GM12875 (cell line): ENCODE measurements around the gene LGR6.
"Not testable (repeated sequence)": the region's sequence is repeated elsewhere in the genome, so short reads cannot be mapped to it uniquely, and the experiment has no call there.

Source experiments
- H3K4me3 ChIP-seq: one replicate; pipeline ENCODE4 v1.5.1; 2011; ENCODE audit warnings: low read depth, low read length, control low read depth
- TF ChIP-seq, protein P1 (sequence below): IDR thresholded peaks from 2 replicates; pipeline ENCODE4 v1.5.1; 2011; ENCODE audit warnings: low read depth, mild to moderate bottlenecking, control low read depth, inconsistent platforms, low read length, moderate library complexity, borderline replicate concordance; ENCODE audit not compliant: insufficient read depth

The LGR6 gene

DNA sequence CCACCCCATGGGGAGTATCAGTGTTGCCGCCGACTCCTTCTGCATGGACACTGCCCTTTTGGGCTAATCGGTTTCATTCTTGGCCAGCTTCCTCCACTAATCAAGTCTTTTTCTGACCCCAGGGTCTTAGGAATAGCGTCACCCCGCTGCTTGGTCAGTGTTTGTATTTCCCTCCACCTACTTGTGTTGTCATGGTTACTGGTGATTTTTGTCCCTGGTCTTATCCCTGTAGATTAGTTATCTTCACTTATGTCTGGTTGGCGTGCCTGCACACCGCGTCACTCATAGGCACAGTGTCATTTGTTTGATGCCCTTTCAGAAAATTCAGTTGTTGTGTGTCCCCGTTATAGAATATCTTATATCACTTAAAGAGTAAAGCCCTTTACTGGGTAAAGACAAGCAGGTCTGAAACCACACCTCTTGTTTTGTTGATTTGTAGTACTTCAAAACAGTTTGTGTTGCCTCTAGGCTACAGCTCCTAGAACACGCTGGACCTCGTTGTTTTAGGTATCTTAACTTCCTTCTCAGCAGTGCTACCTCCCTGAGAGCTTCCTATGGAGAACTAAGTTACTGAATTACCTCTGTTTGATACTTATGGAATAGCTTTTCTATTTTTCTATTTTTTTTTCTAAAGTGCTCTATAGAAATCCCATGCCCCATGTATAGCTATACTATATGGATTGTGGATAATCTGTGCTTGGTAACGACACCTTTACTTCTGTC, 155.8 kb downstream of the LGR6 start:
- H3K4me3 ChIP-seq: peak overlapping the region; percentile 98
- TF ChIP-seq, protein P1, sequence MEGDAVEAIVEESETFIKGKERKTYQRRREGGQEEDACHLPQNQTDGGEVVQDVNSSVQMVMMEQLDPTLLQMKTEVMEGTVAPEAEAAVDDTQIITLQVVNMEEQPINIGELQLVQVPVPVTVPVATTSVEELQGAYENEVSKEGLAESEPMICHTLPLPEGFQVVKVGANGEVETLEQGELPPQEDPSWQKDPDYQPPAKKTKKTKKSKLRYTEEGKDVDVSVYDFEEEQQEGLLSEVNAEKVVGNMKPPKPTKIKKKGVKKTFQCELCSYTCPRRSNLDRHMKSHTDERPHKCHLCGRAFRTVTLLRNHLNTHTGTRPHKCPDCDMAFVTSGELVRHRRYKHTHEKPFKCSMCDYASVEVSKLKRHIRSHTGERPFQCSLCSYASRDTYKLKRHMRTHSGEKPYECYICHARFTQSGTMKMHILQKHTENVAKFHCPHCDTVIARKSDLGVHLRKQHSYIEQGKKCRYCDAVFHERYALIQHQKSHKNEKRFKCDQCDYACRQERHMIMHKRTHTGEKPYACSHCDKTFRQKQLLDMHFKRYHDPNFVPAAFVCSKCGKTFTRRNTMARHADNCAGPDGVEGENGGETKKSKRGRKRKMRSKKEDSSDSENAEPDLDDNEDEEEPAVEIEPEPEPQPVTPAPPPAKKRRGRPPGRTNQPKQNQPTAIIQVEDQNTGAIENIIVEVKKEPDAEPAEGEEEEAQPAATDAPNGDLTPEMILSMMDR: no peak

DNA sequence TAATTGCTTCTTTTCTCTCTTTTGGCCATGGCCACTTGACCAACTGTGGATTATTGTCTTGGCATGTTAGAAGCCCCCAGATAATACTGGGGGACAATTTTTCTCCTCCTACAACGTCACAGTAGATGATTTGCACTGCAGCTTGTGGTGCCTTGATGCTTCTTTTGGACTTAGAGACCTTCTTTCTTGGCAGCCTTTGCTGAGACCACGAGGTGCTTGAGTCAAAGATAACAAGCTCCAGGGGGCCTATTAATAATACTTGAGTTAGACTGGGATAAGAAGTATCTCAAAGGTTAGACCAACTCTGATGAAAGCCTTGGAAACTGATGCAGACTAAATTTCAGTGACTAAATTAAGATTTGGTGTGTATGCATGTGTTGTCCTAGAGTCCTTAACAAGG, 158.1 kb downstream of the LGR6 start:
- TF ChIP-seq, protein P1: no peak
- no peak overlapping the region for H3K4me3 ChIP-seq

DNA sequence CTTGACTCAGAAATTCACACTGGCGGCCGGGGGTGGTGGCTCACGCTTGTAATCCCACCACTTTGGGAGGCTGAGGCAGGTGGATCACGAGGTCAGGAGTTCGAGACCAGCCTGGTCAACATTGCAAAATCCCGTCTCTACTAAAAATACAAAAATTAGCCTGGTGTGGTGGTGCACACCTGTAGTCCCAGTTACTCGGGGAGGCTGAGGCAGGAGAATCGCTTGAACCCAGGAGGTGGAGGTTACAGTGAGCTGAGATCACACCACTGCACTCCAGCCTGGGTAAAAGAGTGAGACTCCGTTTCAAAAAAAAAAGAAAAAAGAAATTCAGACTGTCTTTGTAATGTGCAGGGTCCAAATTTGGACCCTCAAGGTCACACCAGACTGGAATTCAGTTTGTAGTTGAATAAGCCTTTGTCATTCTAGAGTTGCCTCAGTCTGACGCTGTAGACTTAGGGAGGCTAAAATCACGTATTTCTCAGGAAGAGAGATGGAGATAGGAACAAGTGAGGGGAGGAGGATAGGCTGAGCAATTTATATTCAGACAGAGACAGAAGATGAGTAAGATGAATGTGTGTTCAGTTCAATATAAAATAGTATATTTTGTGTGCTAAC, 159.1 kb downstream of the LGR6 start:
- not testable (repeated sequence) for H3K4me3 ChIP-seq

DNA sequence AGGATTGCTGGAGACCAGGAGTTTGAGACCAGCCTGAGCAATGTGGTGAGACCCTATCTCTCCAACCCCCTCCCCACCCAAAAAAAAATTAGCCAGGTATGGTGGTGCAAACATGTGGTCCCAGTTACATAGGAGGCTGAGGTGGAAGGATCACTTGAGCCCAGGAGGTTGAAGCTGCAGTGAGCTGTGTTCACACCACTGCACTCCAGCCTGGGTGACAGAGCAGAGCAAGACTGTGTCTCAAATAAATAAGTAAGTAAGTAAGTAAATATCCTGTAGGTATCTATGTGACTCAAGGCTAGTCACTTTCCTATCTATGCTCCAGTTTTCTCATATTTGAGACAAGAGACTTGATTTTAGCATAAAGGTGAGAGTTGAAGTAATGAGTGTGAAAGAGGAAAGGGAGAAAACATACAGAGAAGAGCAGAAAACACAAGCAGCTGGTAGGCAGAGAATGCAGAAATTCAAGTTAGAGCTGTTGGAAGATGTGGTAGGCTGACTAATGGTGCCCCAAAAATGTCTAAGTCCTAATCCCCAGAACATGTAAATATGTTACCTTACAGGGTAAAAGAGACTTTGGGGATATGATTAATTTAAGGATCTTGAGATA, 162.4 kb downstream of the LGR6 start:
- TF ChIP-seq, protein P1: no peak

DNA sequence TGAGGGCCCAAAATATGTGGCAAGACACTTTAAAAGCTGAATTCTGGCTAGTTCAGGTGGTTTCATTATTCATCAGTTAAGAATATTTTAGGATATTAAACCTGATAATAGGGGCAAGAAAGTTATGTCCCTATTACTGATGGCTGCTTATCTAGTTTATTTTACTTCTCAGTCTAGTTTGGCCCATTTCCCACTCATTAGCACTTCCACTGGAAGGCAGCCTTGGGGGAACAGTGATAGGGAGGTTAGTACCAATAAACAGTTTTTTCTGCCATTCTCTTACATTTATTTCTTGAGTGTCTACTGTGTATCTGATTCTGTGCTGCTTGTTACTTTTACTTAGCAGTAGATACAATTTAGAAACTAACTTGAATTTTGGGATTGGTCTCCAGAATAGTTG, 163.9 kb downstream of the LGR6 start:
- TF ChIP-seq, protein P1: no peak
- no peak overlapping the region for H3K4me3 ChIP-seq

More for the DNA sequence above, 162.4 kb downstream of the LGR6 start:
- no peak overlapping the region for H3K4me3 ChIP-seq

DNA sequence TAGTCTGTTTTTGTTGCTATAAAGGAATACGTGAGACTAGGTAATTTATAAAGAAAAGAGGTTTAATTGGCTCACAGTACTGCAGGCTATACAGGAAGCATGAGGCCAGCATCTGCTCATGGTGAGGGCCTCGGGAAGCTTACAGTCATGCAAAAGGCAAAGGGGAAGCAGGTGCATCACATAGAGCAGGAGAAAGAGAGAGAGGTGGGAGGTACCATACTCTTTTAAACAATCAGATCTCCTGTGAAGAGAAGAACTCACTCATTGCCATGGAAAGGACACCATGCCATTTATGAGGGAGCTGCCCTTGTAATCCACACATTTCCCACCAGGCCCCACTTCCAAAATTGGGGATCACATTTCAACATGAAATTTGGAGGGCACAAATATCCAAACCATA, 167.6 kb downstream of the LGR6 start:
- TF ChIP-seq, protein P1: no peak
- no peak overlapping the region for H3K4me3 ChIP-seq

DNA sequence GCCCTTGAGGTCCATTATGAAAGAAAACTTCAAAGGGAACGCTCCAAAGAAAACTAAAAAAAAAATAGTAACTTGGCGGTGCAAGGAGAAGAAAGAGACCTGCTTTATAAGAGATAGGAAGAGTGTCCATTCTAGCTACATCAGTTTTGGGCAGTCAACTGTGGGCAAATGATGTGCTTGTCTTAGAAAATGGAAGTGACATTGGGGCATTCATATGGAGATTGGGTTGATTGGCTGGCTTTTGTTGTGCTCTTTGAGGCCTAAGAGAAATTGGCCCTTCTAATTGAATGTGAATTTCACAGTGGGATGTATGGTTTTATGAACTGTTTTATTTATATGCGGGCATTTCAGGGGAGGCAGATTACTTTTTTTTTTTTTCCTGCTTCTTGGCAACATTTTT, 168.1 kb downstream of the LGR6 start:
- TF ChIP-seq, protein P1: no peak
- no peak overlapping the region for H3K4me3 ChIP-seq
